ENCODE data around the gene FCER2.
"Not testable (repeated sequence)": the region's sequence is repeated elsewhere in the genome, so short reads cannot be mapped to it uniquely, and the experiment has no call there.

The FCER2 gene

GRCh38 chr19:7701654-7702457, at the start of gene FCER2:
Gene FCER2 (minus strand): TSS chr19:7702131. CDS start chr19:7699760, 2,371 bp downstream.
- DNase-seq (ENCODE audit: low spot score), result no peak

- no peak for DNase-seq (ENCODE audit: low spot score)
Measured at GRCh38 chr19:7751157-7751783, 49.3 kb upstream of the FCER2 start.

GRCh38 chr19:7748756-7749155, 46.8 kb upstream of the FCER2 start:
- no peak for DNase-seq (ENCODE audit: low spot score)

- DNase-seq (ENCODE audit: low spot score), result no peak
Measured at GRCh38 chr19:7748171-7748570, 46.2 kb upstream of the FCER2 start.

GRCh38 chr19:7746903-7747884, 45.3 kb upstream of the FCER2 start, which contains the start of gene CD209:
Gene CD209 (minus strand): TSS chr19:7747534. CDS start chr19:7747511, 23 bp downstream.
- DNase-seq (ENCODE audit: low spot score), result no peak

GRCh38 chr19:7746306-7746705, 44.4 kb upstream of the FCER2 start:
- not testable (repeated sequence) for DNase-seq (ENCODE audit: low spot score)

- DNase-seq (ENCODE audit: low spot score), result no peak
Measured at GRCh38 chr19:7744871-7745650, 43.1 kb upstream of the FCER2 start.

GRCh38 chr19:7744199-7744786, 42.4 kb upstream of the FCER2 start:
- DNase-seq (ENCODE audit: low spot score), result no peak

GRCh38 chr19:7743425-7743841, 41.5 kb upstream of the FCER2 start:
- no peak for DNase-seq (ENCODE audit: low spot score)

- DNase-seq (ENCODE audit: low spot score), result no peak
Measured at GRCh38 chr19:7742991-7743390, 41.1 kb upstream of the FCER2 start.

GRCh38 chr19:7742575-7742974, 40.6 kb upstream of the FCER2 start:
- no peak for DNase-seq (ENCODE audit: low spot score)

GRCh38 chr19:7740682-7741054, 38.7 kb upstream of the FCER2 start:
- DNase-seq (ENCODE audit: low spot score), result no peak

- no peak for DNase-seq (ENCODE audit: low spot score)
Measured at GRCh38 chr19:7739801-7740681, 38.1 kb upstream of the FCER2 start.

GRCh38 chr19:7739211-7739755, 37.4 kb upstream of the FCER2 start:
- DNase-seq (ENCODE audit: low spot score), result no peak

- DNase-seq (ENCODE audit: low spot score), result no peak
Measured at GRCh38 chr19:7738023-7738422, 36.1 kb upstream of the FCER2 start.

- DNase-seq (ENCODE audit: low spot score), result no peak
Measured at GRCh38 chr19:7737215-7737614, 35.3 kb upstream of the FCER2 start.

- DNase-seq (ENCODE audit: low spot score), result no peak
Measured at GRCh38 chr19:7736148-7736547, 34.2 kb upstream of the FCER2 start.

- no peak for DNase-seq (ENCODE audit: low spot score)
Measured at GRCh38 chr19:7734220-7735203, 32.6 kb upstream of the FCER2 start.

- no peak for DNase-seq (ENCODE audit: low spot score)
Measured at GRCh38 chr19:7733376-7733775, 31.4 kb upstream of the FCER2 start.

All from ecto neural progenitor cell (in vitro differentiated cells).